GM12874 (cell line): Measurements from ENCODE around the gene CNGB1.
A peak's percentile ranks its signal among the peaks of the same experiment; 100 is the strongest.

Experiments used
- TF ChIP-seq, protein P1 (sequence below): IDR thresholded peaks from 2 replicates; pipeline ENCODE4 v1.5.1; 2011; ENCODE audit warnings: low read depth, mild to moderate bottlenecking, control low read depth, low read length, moderate library complexity; ENCODE audit not compliant: insufficient read depth

The CNGB1 gene

DNA sequence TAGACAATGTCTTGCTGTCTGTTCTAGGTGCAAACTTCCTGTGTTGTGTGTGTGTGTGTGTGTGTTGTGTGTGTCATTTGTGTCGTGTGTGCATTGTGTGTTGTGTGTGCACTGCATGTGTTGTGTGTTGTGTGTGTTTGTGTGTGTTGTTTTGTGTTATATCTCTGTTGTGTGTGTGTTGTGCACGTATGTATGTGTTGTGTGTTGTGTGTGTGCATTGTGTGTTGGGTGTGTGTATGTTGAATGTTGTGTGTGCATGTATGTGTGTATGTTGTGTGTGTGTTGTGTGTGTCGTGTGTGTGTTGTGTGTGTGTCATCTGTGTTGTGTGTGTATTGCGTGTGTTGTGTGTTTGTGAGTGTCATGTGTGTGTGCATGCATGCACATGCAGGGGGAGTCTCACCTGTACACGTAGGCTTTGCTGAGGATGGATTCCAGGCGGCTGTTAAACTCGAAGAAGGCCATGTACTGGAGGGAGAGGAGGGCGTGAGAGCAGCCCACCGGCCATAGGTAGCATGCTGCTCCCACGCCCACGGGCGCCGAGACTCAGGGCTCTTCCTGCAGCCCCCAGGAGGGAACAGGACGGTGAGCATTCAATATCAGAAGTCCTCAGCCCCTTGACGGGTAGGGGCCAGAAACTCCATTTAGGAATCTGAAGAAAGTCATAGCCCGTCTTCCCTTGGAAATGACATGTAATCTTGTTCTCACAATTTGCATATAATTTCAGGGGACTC, 58.2 kb downstream of the CNGB1 start:
- TF ChIP-seq, protein P1, sequence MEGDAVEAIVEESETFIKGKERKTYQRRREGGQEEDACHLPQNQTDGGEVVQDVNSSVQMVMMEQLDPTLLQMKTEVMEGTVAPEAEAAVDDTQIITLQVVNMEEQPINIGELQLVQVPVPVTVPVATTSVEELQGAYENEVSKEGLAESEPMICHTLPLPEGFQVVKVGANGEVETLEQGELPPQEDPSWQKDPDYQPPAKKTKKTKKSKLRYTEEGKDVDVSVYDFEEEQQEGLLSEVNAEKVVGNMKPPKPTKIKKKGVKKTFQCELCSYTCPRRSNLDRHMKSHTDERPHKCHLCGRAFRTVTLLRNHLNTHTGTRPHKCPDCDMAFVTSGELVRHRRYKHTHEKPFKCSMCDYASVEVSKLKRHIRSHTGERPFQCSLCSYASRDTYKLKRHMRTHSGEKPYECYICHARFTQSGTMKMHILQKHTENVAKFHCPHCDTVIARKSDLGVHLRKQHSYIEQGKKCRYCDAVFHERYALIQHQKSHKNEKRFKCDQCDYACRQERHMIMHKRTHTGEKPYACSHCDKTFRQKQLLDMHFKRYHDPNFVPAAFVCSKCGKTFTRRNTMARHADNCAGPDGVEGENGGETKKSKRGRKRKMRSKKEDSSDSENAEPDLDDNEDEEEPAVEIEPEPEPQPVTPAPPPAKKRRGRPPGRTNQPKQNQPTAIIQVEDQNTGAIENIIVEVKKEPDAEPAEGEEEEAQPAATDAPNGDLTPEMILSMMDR, result no peak

GRCh38 chr16:57911743-57912142, 59.2 kb downstream of the CNGB1 start:
- TF ChIP-seq, protein P1, result no peak

- TF ChIP-seq, protein P1, result no peak
These were observed 60.2 kb downstream of the CNGB1 start for GRCh38 chr16:57910696-57911095.

DNA sequence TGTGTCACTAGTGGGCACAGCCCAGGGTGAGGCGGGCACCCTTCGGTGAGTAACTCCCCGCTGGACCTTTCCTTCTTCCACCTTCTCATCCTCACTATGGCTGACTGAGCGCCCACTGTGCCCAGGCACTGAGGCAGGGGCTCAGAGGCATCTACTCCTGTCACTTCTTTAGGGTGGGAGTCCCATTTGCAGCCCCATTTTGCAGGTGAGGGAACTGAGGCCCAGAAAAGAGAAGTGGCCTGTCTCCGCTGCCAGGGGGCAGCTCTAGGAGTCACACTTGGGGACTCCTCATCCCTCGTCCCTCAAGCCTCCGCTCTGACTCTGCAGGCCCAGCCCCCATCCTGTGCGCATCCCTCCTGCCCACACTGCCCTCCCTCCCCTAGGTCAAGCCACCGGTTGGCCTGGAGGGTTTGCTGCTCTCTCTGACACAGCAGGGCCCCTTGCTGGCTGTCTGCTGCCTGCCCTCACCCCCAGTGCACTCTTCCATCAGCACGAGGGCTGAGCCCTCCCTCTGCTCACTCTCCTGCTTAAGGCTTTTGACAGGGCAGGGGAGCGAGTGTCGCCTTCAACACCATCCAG, 62.4 kb downstream of the CNGB1 start:
- TF ChIP-seq, protein P1, result no peak

DNA sequence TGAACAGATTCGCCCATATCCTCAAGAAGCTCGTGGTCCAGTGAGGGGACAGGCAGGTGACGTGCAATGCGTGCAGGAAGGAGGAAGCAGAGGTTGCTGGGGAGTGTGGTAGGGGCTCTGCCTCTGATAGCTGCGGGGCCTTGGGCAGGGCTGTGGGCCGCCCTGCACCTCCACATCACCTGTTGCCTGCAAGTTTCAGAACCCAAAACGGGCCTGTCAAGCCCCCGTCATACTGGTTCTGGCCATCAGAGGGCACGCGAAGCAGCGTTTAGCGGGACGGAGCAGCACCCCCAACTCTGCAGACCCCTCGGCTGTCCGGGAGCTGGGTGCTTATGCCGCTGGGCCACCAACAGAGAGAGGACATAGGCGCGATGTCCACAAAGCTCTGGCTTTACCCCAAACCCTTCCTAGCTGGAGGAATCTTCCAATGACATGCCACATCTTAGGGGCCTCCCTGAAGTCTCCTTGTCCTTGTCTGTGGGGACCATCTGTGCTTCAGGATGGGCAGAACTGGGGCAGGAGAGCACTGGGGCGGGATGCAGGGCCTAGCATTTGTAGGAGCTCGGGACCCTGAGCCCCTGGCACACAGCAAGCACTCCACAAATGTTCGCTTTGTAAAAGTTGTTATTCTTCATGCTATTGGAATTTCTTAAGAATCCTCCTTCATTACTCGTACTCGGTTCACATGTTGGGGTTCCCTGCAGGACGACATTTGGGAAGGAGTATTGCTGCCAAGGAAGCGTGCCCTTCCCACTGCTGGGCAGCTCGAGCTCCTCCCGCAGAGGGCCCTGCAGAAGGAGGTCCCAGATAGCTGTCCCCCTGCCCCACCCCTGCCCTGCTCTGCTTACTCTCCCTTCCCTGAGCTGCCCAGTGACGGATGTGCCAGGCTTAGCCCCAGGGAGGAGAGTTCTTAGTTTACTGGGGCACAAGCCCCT, 64.3 kb downstream of the CNGB1 start:
- TF ChIP-seq, protein P1, result peak; percentile 60

DNA sequence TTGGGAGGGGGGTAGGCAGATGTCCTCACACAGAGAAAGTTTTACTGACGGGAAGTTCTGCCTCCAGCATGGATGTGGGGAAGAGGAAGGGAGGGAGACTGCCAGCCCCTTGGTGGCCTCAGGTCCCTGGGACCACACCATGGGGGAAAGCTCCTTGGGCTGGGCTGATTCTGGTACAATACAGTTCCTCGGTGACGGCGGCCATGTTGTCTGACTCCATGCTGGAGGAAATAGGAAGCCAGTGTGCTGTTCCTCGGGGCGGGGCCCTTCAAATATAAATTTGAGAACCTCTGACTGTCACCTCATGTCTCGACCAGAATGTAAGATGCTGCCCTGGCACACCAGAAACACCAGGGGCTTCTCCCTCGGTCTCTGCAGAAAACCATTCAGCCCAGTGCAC, 66.8 kb downstream of the CNGB1 start:
- TF ChIP-seq, protein P1, result no peak

DNA sequence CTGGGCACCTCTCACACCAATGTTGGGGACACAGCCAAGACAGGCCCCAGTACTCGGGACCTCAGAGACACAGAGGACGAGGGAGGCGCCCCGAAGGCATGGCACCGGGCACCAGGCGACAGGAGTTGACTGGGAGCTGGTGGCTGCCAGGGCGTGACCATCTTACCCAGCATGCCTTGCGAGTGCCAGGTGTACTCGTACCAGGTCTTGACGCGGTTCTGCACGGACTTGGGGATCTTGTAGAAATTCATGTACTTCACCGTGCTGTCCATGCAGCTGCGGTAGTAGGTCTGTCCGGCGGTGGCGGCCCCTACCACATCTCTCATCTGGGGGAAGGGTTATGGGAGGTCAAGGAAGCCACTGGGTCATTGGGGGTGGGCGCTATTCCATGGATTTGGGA, 67.3 kb downstream of the CNGB1 start:
- TF ChIP-seq, protein P1, result no peak
